Adrenal gland (tissue), 5 donors: Measurements from ENCODE around the gene CCDC175.

ENCODE experiments used
- CTCF ChIP-seq, 6 experiments: fragments of 450-650 bp in 4 of 6; fragments of 200-600 bp in 2 of 6; sonication (generic) in 1 of 6; IDR thresholded peaks; 1 replicate in 5 of 6; 2 replicates in 1 of 6; pipeline versions ENCODE4 v1.5.1 to v1.8.0; 2016 to 2021; ENCODE audit warnings: antibody characterized with exemption in 6 of 6, mild to moderate bottlenecking in 2 of 6, moderate library complexity in 1 of 6
- POLR2A ChIP-seq, 2 donors: fragments of 450-650 bp; IDR thresholded peaks; one replicate each; pipeline ENCODE4 v1.6.1; 2017; ENCODE audit warnings: antibody characterized with exemption in 2 of 2, mild to moderate bottlenecking in 2 of 2, moderate library complexity in 1 of 2
- donor health status: DM: no; HTN: no; CAD: no.

- no peak for TF ChIP-seq CTCF (IDR thresholded peaks at IDR 0.05)
- TF ChIP-seq POLR2A (IDR thresholded peaks at IDR 0.05), result no peak
Measured at GRCh38 chr14:59481871-59482540, 94.6 kb downstream of the CCDC175 start.
